ENCODE results near the gene TREML4.

The TREML4 gene

GRCh38 chr6:41273714-41274113 lies 45.6 kb downstream of the TREML4 start:
- no peak for DNase-seq (ENCODE audit: low spot score)
- TF ChIP-seq CTCF (IDR thresholded peaks at IDR 0.05; ENCODE audit: extremely low read depth, missing control alignments), result no peak

- TF ChIP-seq CTCF (IDR thresholded peaks at IDR 0.05; ENCODE audit: extremely low read depth, missing control alignments), result no peak
- DNase-seq (ENCODE audit: low spot score), result no peak
These were observed 46.1 kb downstream of the TREML4 start for GRCh38 chr6:41274256-41274655.

GRCh38 chr6:41275489-41275888 lies 47.3 kb downstream of the TREML4 start:
- no peak for TF ChIP-seq CTCF (IDR thresholded peaks at IDR 0.05; ENCODE audit: extremely low read depth, missing control alignments)
- no peak for DNase-seq (ENCODE audit: low spot score)

GRCh38 chr6:41277605-41278004 lies 49.5 kb downstream of the TREML4 start:
- peak; percentile 1 for DNase-seq (ENCODE audit: low spot score)
- TF ChIP-seq CTCF (IDR thresholded peaks at IDR 0.05; ENCODE audit: extremely low read depth, missing control alignments), result no peak

- peak; percentile 40 for TF ChIP-seq CTCF (IDR thresholded peaks at IDR 0.05; ENCODE audit: extremely low read depth, missing control alignments)
- peak; percentile 68 for DNase-seq (ENCODE audit: low spot score)
These were observed 50.7 kb downstream of the TREML4 start for GRCh38 chr6:41278699-41279405.

- no peak for TF ChIP-seq CTCF (IDR thresholded peaks at IDR 0.05; ENCODE audit: extremely low read depth, missing control alignments)
- no peak for DNase-seq (ENCODE audit: low spot score)
These were observed 52.4 kb downstream of the TREML4 start for GRCh38 chr6:41280381-41281057.

GRCh38 chr6:41283600-41283999 lies 55.5 kb downstream of the TREML4 start:
- peak; percentile 6 for DNase-seq (ENCODE audit: low spot score)
- TF ChIP-seq CTCF (IDR thresholded peaks at IDR 0.05; ENCODE audit: extremely low read depth, missing control alignments), result no peak

Measured in GM20000 (cell line).